GM12878 (cell line): ENCODE data around the gene HOTAIR. TPM values are rescaled to one million over a fixed set of nuclear protein-coding genes. Genes with fewer than 3 reads are reported as not detected.

Experiments used
- BMI1 ChIP-seq: fragments of 450-650 bp; IDR thresholded peaks from 2 replicates; pipeline ENCODE4 v1.6.1; 2016; ENCODE audit warnings: mild to moderate bottlenecking, moderate library complexity, borderline replicate concordance
- EZH2 ChIP-seq: IDR thresholded peaks from 2 replicates; pipeline ENCODE4 v1.6.1; 2012; ENCODE audit warnings: low read depth, mild to moderate bottlenecking, control low read depth, inconsistent platforms, low read length, borderline replicate concordance; ENCODE audit not compliant: control insufficient read depth
- HSF1 ChIP-seq: fragments of 150-350 bp; IDR thresholded peaks from 2 replicates; pipeline ENCODE4 v1.6.1; 2014; ENCODE audit warnings: mild to moderate bottlenecking, low read depth, low read length
- KLF5 ChIP-seq: fragments of 450-650 bp; IDR thresholded peaks from 2 replicates; pipeline ENCODE4 v1.6.1; 2014; ENCODE audit warnings: mild to moderate bottlenecking; ENCODE audit not compliant: partially characterized antibody
- NFIC ChIP-seq: IDR thresholded peaks from 2 replicates; pipeline ENCODE4 v1.6.1; 2012; ENCODE audit warnings: low read depth, mild to moderate bottlenecking, inconsistent platforms, low read length, moderate library complexity
- NFXL1 ChIP-seq: fragments of 450-650 bp; IDR thresholded peaks from 2 replicates; pipeline ENCODE4 v1.6.1; 2017; ENCODE audit warnings: antibody characterized with exemption, mild to moderate bottlenecking, borderline replicate concordance
- NR2C2 ChIP-seq: IDR thresholded peaks from 2 replicates; pipeline ENCODE4 v1.6.1; 2011; ENCODE audit warnings: borderline replicate concordance, low read depth; ENCODE audit not compliant: control insufficient read depth, insufficient read length
- RCOR1 ChIP-seq: conservative IDR thresholded peaks from 2 replicates; pipeline ENCODE4 v1.6.1; 2012; ENCODE audit warnings: low read depth, low read length, improper control_type of control experiment
- SPI1 ChIP-seq: IDR thresholded peaks from 2 replicates; pipeline ENCODE4 v1.6.1; 2011; ENCODE audit warnings: low read depth, mild to moderate bottlenecking, low read length, moderate library complexity, borderline replicate concordance; ENCODE audit not compliant: insufficient read depth
- SRF ChIP-seq, 2 experiments: IDR thresholded peaks; 2 replicates each; pipeline ENCODE4 v1.6.1; 2011; ENCODE audit warnings: low read depth in 2 of 2, low read length in 2 of 2, mild to moderate bottlenecking in 1 of 2, moderate library complexity in 1 of 2
- TAF1 ChIP-seq: IDR thresholded peaks from 2 replicates; pipeline ENCODE4 v1.6.1; 2011; ENCODE audit warnings: mild to moderate bottlenecking, low read depth, low read length, borderline replicate concordance
- ZNF622 ChIP-seq: fragments of 450-650 bp; IDR thresholded peaks from 2 replicates; pipeline ENCODE4 v1.6.1; 2017; ENCODE audit warnings: mild to moderate bottlenecking, inconsistent platforms
- polyA plus RNA-seq, 11 experiments: library from polyadenylated mRNA; depleted of rRNA in 4 of 11; unstranded in 6 of 11; stranded (reverse) in 5 of 11; fragments of >200 nt; fragmentation: Nextera tagmentation in 4 of 11; fragmentation: Illumina TruSeq in 1 of 11; extraction: Ambion mirVana in 4 of 11; extraction: Trizol in 1 of 11; gene quantifications; 1 replicate in 1 of 11; 2 replicates in 10 of 11; pipeline versions ENCODE4 v1.2.1 to v1.2.3, GENCODE V29; 2011 to 2016; ENCODE audit warnings: inconsistent platforms in 2 of 11, missing spikeins in 2 of 11, low read depth in 1 of 11
- total RNA-seq, 4 experiments: library from RNA; depleted of rRNA in 3 of 4; stranded (reverse); fragments of >200 nt in 3 of 4; fragmentation: Illumina TruSeq in 1 of 4; extraction: Trizol in 1 of 4; gene quantifications; 2 replicates each; pipeline versions ENCODE4 v1.2.1 to v1.2.3, GENCODE V29; 2013 to 2021

The HOTAIR gene
- total and polyA plus RNA-seq, 10 of the 15 experiments (the other 5 are each of a cell fraction or from before 2014, with no cell fraction given) = not detected

GRCh38 chr12:53929527-53929926 is 45.2 kb downstream of the HOTAIR start (continued):
- TF ChIP-seq EZH2 (no peak), NR2C2 (no peak), RCOR1 (no peak), KLF5 (no peak), SRF (IDR thresholded peaks at IDR 0.05; ENCODE audit: low read depth in 2 of 2, low read length in 2 of 2) (no peak), NFIC (no peak), NFXL1 (no peak), HSF1 (no peak), SPI1 (no peak), ZNF622 (no peak), BMI1 (no peak), TAF1 (no peak)
